ENCODE results near the gene MEGF11. TPM values are rescaled to one million over a fixed set of nuclear protein-coding genes. Genes with fewer than 3 reads are reported as not detected.

Gene MEGF11
- total and polyA plus RNA-seq, 8 donors: 0.05 to 0.92 (median 0.14) TPM; not detected in 4

DNA sequence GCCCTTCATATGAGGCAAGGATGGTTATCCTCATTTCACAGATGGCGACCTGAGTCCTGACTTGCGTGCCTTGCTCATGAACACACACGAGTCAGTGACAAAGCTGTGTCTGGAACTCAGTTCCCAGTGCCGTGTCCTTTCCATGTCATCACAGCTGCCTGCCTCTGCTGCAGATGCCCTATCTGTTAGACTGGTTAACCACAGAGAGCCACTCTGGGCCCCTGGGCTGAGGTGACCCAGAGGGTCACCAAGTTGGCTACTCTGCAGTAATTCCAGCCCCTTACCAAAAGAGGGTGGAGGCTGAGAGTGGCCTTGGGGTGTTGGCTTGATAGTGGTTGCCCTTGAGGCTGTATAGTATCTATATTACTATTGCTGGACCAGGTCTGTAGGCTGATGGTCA, 343.2 kb downstream of the MEGF11 start:
- Histone ChIP-seq H3K36me3 (peaks cover 21 to 81% (median 70%) of the 10 kb centered on the region in 4 donors), H3K4me3 (no peak overlapping the region), H3K27me3 (no peaks in the 10 kb centered on the region), H3K4me1 (no peaks in the 10 kb centered on the region), H3K9me3 (no peaks in the 10 kb centered on the region), H3K27ac (no peak overlapping the region)
- WGBS, 5 donors: 89 to 99% (median 94%) methylated on average over 4 of the region's 4 CpGs
- DNase-seq: no peak
- intact Hi-C loops (cut with DNase I; ENCODE audit: low total_unique reads): no loop called here
- TF ChIP-seq, protein P1, sequence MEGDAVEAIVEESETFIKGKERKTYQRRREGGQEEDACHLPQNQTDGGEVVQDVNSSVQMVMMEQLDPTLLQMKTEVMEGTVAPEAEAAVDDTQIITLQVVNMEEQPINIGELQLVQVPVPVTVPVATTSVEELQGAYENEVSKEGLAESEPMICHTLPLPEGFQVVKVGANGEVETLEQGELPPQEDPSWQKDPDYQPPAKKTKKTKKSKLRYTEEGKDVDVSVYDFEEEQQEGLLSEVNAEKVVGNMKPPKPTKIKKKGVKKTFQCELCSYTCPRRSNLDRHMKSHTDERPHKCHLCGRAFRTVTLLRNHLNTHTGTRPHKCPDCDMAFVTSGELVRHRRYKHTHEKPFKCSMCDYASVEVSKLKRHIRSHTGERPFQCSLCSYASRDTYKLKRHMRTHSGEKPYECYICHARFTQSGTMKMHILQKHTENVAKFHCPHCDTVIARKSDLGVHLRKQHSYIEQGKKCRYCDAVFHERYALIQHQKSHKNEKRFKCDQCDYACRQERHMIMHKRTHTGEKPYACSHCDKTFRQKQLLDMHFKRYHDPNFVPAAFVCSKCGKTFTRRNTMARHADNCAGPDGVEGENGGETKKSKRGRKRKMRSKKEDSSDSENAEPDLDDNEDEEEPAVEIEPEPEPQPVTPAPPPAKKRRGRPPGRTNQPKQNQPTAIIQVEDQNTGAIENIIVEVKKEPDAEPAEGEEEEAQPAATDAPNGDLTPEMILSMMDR (IDR thresholded peaks at IDR 0.05): no peak
- TF ChIP-seq POLR2A (IDR thresholded peaks at IDR 0.05): no peak
- no peak for TF ChIP-seq POLR2AphosphoS5 (IDR thresholded peaks at IDR 0.05)
- no peak for TF ChIP-seq EP300 (IDR thresholded peaks at IDR 0.05)

DNA sequence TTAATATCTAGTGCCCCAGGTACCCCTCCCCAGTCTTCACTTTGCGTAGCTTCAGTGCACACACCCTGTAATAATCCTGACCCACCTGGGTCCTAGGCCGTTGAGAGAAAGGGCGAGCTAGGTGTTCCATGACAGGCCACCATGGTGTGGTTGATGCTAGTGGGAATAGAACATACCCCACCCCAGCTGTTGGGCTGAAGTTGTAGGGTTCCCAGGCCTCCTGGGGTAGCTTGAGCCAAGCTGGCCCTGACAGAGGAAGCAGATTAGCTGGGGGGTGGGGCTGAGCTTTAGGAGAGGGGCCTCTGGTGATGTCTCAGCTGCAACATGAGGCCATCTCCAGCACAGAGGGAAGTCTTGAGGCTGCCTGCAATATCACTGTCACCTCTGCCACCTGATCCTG, 343.7 kb downstream of the MEGF11 start:
- intact Hi-C loops (cut with DNase I; ENCODE audit: low total_unique reads): no loop called here
- no peaks in the 10 kb centered on the region for H3K9me3 ChIP-seq
- H3K36me3 ChIP-seq: peaks cover 21 to 86% (median 75%) of the 10 kb centered on the region in 4 donors
- no peak overlapping the region for H3K4me3 ChIP-seq
- H3K4me1 ChIP-seq: no peaks in the 10 kb centered on the region
- no peaks in the 10 kb centered on the region for H3K27me3 ChIP-seq
- 76 to 99% (median 93%) methylated on average over 2 to 3 of the region's 3 CpGs for WGBS, 5 donors
- TF ChIP-seq, protein P1 (IDR thresholded peaks at IDR 0.05): no peak
- TF ChIP-seq POLR2A (IDR thresholded peaks at IDR 0.05) (no peak), EP300 (IDR thresholded peaks at IDR 0.05) (no peak), POLR2AphosphoS5 (IDR thresholded peaks at IDR 0.05) (no peak)
- H3K27ac ChIP-seq: no peak overlapping the region
- DNase-seq: no peak

DNA sequence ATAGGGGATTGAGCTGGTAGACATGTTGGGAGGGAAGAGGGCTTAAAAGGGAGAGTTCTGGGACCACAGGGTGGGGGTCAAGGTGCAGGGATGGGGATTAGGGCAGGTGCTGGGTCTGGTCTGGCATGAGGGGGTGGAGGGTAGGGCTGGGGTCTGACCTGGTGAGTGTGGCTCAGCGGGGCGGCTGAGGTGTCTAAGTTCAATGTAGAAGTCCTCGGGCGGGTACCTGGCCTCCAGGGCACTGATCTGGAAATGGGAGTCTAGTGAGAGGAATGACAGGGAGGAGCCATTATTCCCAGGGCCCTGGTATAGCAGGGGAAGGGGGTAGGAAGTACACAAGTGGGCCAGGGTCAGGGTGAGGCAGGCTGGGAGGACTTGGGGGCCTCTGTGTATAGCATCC, 344.7 kb downstream of the MEGF11 start:
- Histone ChIP-seq H3K4me1 (no peaks in the 10 kb centered on the region), H3K9me3 (no peaks in the 10 kb centered on the region), H3K27ac (no peak overlapping the region), H3K27me3 (no peaks in the 10 kb centered on the region), H3K4me3 (no peak overlapping the region), H3K36me3 (peaks cover 24 to 96% (median 85%) of the 10 kb centered on the region in 4 donors)
- WGBS, 5 donors: 96 to 100% (median 98%) methylated on average over 4 of the region's 4 CpGs
- DNase-seq: no peak
- intact Hi-C loops (cut with DNase I; ENCODE audit: low total_unique reads): no loop called here
- TF ChIP-seq POLR2AphosphoS5 (IDR thresholded peaks at IDR 0.05) (no peak), EP300 (IDR thresholded peaks at IDR 0.05) (no peak), POLR2A (IDR thresholded peaks at IDR 0.05) (no peak)
- TF ChIP-seq, protein P1 (IDR thresholded peaks at IDR 0.05): no peak

DNA sequence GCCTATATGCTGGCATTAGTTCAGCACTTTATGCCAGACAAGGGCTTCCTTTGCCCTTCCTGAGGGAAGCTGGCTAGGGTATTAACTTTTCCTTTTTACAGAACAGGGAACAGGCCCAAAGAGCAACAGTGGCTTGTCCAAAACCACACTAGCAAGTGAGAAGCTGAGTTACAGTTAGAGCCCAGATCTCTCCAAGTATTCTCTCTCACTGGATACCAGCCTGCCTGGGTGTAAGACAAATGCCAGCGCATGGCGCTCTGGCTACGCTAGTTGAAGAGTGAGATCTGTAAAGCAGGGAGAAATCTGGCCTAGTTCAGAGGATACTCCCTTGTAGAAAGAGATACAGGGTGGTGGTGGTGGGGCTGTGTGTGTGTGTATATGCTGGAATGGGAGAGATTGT, 345.9 kb downstream of the MEGF11 start:
- intact Hi-C loops (cut with DNase I; ENCODE audit: low total_unique reads): no loop called here
- WGBS, 5 donors: 96 to 100% (median 98%) methylated on average over 3 of the region's 3 CpGs
- Histone ChIP-seq H3K36me3 (peaks cover 24 to 92% (median 82%) of the 10 kb centered on the region in 4 donors), H3K27ac (no peak overlapping the region), H3K9me3 (no peaks in the 10 kb centered on the region), H3K27me3 (no peaks in the 10 kb centered on the region), H3K4me1 (peaks cover 0 to 11% (median 5%) of the 10 kb centered on the region in 4 donors), H3K4me3 (no peak overlapping the region)
- TF ChIP-seq, protein P1 (IDR thresholded peaks at IDR 0.05): no peak
- TF ChIP-seq EP300 (IDR thresholded peaks at IDR 0.05): no peak
- no peak for TF ChIP-seq POLR2AphosphoS5 (IDR thresholded peaks at IDR 0.05)
- no peak for TF ChIP-seq POLR2A (IDR thresholded peaks at IDR 0.05)
- DNase-seq: no peak
